Effector CD8-positive, alpha-beta T cell (primary cell): ENCODE measurements around the gene GNLY.
"Not testable (repeated sequence)": the region's sequence is repeated elsewhere in the genome, so short reads cannot be mapped to it uniquely, and the experiment has no call there.

ENCODE experiments used
- DNase-seq: peaks from one replicate; lab custom pipeline; 2025; lab: John Stamatoyannopoulos, UW

The GNLY gene

DNA sequence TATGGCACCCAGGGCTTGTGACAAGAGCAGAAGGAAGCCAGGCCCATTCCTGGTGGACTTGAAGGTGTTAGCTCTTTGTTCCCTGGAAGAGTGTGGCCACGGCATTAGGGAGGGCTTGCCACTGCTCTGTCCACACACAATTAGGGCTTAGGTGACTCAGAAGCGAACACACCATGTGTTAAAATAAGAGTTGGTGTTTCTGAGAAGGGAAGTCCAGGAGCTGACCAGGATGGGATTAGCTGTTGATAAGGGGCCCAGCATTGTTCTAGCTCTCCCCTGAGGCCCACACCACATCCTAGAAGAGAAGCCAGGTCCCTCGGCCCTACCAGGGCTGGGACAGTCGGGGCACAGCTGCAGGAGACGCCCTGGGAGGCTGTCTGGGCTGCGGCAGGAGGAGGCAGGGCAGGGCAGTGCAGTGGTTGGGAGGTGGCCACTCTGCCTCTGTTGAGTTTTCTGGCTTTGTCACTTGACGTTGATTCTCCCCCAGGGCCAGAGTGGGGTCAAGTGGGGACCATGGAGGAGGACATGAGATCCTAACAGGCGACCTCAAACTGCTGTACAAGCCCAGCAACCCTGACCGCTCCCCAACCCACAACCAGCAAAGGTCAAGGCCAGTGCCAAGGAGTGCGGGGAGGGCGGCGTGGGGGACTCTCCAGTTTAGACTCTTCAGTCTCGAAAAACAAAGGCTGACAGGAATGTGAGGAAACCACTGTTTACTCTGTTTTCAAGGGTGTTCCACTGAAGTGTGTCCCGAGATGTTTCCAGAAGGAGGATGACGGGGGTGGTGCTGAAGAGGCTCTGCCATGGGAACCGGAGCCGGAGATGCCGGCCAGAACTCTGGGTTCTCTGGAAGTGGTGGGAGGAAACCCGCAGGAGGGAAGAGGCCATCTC, 16.8 kb downstream of the GNLY start:
- DNase-seq: no peak

DNA sequence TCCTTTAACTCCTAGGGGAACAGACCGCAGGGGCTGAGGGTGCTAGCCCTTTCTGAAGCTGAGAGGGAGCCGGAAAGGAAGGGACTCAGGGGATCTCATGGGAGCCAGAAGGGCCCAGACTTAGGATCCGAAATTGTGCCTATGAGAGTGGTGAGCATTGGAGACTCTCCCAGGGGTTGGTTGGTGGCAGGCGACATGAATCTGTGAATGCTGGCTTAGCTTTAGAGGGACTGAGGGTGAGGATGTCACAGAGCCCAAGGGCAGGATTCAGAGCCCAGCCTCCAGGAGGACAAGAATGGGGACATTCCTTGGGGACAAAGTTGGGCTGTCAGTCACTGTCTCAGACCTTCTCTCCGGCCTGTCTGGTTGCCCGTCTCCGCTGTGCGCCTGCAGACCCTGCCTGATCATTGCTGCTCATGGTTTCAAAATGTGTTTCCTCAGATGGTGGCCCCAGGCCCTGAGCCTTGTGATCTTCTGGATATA, 17.5 kb downstream of the GNLY start:
- DNase-seq: no peak

DNA sequence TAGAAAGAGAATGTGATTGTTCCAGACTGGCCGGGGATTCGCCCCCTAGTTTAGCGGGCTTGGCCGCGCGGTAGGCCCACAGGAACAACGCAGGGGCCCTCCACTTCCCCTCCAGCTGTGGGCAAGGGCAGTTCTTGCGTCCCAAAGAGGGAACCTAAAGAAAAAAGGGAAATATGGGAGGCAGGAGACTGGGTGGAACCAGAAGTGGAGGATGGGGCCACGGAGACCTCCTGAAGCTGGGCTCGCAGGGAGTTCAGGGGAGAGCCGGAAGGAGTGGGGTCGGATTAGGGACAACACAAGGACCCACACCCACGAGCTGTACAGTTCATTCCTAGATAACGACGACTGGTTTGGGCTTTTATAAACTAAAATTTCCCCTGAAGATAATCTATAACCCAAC, 18.2 kb downstream of the GNLY start:
- no peak for DNase-seq

DNA sequence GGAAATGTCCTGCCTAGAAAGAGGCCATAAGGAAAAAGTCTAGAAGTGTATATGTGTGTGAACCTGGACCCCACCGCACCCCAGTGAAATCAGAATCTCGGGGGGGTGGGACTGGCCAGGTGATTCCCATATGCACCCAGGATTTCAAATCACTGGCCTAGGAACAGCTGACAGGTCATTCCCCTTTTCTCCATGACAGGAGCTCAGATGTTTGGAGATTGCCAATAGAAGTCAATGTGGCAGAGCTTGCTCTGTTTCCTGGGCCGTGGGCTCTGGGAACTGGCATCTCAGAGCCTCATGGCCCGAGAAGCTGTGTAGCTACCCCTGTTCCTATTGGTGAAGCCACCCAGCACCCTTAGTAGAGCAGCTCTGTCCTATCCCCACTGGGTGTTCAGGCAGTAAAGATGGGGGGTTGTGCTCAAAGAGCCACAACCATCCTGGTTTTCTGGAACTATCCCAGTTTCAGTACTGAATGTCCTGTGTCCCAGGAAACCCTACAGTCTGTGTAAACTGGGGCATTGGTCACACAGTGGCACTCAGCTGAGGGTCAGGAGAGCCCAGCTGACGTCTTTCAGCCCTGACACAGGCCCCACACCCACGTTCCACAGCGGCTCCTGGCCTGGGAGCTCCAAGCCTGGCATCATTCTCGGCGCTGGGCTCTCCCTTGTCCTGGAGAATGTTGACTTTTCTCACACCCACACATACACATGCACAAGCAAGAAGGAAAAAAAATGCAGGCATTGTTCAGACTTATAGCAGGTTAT, 18.9 kb downstream of the GNLY start:
- DNase-seq: no peak

DNA sequence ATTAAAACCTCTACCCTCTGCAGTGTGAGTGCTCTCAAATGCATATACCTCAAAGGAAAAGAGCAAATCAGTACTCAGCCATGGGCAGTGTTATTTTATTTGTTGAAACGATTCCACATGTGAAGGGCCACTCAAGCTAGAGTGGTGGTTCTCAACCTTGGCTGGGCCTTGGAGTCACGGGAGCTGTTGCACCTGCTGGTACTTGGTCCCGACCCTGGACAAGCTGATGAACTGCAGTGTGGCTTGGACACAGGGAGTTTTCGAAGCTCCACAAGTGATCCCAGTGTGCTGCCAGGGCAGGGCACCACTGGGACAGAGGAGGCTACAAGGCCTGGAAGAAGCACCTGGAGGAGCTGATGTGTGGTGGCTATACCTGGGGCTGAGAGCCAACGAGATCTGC, 19.7 kb downstream of the GNLY start:
- no peak for DNase-seq

DNA sequence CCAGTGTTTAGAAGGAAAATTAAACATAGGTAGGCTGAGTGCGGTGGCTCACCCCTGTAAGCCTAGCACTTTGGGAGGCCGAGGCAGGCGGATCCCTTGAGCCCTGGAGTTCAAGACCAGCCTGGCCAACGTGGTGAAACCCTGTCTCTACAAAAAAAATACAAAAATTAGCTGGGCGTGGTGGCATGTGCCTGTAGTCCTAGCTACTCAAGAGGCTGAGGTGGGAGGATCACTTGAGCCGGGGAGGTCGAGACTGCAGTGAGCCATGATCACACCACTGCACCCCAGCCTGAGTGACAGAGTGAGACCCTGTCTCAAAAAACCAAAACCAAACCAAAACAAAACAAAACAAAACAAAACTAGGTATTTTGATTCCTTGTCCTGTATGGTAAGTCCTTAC, 20.3 kb downstream of the GNLY start:
- not testable (repeated sequence) for DNase-seq

DNA sequence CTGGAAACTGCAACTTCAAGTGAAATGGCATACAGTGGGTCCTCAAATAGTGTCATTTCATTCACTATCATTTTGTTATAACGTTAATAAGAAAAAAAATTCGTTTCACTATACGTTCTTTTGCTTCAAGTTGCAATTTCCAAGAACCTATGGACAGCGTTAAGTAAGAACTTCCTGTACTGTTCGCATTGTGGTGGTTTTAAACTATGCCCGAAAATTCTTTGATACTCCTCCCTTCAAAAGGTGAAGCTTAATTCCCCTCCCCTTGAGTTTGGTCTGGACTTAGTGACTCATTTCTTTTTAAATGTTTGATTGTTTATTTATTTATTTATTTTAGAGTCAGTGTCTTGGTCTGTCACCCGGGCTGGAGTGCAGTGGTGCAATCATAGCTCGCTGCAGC, 20.7 kb downstream of the GNLY start:
- DNase-seq: no peak

DNA sequence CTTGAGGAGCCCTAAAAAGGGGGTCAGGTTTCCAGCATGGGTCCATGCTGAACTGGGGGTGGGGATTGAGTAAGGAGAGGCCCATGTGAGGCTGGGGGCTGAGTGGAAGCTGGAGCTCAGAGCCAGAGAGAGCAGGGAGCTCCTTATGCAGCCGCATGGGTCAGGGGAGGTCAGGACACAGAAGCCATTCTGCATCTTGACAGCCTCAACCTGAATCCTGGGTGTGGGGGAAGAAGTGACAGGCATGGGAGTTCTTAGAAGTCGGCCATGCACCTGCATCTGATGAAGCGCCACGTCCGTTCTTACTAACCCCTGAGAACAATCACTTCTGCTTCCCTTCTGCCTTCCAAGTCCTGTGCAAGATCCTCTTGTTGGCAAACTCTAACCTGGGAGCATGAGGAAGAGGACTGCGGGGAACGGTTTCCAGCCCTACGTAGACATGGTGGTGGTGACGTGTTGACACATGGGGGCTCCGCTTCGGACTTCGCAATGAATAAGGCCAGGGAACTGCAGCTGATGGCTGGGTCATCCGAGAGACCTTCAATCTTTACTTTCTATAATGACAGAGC, 22.3 kb downstream of the GNLY start:
- no peak for DNase-seq

DNA sequence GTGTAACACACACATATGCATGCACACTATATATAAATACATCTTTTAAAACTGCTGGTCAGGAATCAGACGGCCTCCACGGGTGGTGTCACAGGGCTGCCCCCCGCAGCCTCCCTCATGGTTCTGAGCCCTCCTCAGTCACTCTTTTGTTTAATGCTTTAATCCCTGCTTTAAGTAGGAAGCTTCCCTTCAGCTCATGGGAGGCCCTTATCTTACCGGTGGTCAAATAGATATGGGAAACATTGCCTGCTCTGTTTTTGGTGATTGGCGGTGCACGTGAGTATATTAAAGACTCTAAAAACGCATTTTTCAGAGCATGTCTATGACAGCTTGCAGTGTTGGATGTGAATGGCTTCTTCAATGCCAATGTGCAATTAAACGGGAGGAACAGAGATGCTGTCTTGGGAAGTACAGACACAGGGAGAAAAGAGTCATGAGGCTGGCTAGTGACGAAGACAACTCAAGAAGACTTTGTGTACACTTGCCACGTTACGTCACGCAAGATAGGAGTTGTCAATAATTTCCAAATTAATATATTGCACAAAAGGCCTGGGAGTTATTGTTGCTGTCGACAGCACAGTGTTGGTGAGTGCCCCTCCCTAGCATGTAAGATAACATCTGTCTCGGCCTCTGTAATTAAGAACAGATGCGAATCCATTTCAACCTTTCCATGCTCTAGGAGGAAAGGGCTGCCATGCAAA, 23.3 kb downstream of the GNLY start:
- no peak for DNase-seq

DNA sequence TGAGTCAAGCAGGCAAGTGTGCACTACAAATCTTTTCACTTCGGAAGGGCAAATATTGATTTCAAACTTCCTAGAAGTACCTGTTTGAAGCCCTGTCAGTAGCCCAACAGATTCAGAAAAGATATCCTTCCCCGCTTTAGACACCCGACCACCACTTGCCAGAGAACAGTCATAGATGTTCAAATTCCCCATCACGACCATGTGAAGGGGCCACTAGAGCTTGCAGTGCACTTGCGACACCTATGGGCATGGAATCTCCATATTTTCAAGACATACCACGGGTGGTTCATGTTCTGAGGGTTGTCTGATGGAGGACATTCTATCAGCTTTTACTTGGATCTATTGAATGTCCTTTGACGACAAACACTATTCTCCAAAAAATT, 23.8 kb downstream of the GNLY start:
- DNase-seq: no peak

DNA sequence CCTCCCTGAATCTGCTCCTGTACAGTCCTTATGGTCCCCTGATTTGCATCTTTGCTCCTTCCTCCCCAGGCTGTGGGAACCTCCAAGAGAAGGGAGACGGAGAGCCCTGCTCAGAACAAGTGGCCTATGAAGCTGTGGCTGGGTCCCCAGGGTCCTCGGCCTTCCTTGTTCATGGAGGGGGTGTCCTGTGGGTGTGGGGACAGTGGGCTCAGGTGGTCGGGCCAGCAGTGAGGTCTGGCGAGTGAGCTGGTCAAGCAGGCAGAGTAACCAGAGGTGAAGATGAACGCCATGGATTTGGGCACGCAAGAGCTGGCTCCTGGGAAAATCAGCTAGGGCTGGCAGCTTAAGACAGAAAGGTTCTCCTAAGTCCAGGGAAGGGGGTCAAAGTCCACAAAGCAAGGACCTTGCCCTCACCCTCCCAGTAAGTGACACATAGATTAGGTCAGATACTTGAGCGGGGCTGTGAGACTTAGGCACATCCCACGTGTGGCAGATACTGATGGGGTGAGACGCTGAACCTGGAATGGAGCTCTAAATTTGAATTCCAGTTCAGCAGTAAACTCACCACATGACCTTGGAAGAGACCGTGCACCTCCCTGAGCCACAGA, 24.8 kb downstream of the GNLY start:
- no peak for DNase-seq

DNA sequence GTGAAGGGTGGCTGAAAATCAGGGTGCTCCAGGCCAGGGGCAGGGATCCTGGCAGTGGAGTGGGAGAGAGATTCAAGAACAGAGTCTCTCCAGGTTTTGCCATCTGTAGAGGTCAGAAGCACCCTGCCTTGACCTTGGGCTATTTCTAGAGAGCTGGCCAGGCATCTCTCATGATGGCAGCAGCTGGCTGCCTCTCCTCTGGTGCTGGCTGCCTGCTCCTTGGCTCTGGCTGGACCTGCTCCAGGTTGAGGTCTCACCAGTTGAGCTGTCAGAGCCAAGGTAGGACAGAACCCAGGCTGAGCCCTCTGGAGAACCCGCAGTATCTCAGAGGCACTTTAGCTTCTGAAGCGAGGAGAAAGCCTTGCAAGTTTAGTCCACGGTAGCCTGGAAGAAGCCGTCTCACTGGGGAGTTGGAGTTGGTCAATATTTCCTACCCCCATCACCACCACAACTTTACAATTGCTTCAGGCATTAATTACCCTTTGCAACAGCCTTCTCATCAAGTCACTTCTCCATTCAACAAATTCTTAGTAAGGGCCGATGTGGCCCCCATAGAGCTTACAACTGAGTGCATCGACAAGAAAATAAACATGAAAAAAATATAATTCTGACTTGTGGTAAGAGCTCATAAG, 25.6 kb downstream of the GNLY start:
- DNase-seq: no peak

DNA sequence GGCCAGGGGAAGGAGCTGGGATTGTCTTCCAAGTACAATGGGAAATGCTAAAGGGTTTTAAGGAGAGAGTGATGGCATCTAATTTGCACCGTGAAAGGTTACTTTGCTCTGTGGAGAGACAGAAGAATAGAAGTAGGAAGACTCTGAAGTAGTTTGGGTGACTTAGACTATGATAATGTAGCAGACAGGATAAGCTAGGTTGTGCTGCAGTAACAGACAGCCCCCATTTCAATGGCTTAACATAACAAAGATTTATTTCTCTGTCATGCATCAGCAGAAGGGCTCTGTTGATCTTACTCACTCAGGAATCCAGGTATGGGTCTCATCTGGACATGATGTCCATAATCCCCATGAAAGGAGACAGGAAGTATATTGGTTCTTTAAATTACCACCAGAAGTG, 26.4 kb downstream of the GNLY start:
- DNase-seq: no peak

DNA sequence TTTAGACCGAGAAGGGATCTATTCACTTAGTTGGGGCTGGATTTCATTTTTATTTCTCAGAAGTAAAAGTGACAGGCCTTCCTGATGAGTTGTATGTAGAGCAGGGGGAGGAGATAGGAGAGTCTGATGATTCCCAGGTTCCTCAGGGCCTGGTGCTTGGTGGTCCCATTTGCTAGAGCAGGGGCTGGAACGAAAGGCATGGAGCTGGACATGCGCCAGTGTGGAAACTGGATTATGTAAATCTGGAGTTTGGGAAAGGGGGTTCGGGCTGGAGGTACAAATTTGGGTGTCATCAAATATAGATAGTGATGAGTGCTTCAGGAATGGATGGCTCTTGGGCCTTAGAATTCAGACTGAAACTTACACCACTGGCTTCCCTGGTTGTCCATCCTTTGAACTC, 27.5 kb downstream of the GNLY start:
- DNase-seq: no peak

DNA sequence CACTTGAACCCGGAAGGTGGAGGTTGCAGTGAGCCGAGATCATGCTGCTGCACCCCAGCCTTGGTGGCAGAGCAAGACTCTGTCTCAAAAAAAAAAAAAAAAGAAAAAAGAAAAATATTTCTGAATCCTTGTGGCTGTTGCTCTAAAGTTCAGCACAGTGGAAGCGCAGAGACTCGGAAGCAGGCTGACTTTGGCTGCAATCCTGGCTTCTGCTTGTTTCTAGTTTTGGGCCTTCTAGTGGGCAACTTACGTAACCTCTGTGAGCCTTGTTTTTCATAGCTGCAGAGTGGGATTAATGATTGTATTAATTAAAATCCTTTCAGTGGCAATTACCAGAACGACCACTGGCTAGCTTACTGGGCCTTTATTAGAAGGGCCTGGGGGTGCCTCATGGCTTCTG, 28.4 kb downstream of the GNLY start:
- DNase-seq: no peak

DNA sequence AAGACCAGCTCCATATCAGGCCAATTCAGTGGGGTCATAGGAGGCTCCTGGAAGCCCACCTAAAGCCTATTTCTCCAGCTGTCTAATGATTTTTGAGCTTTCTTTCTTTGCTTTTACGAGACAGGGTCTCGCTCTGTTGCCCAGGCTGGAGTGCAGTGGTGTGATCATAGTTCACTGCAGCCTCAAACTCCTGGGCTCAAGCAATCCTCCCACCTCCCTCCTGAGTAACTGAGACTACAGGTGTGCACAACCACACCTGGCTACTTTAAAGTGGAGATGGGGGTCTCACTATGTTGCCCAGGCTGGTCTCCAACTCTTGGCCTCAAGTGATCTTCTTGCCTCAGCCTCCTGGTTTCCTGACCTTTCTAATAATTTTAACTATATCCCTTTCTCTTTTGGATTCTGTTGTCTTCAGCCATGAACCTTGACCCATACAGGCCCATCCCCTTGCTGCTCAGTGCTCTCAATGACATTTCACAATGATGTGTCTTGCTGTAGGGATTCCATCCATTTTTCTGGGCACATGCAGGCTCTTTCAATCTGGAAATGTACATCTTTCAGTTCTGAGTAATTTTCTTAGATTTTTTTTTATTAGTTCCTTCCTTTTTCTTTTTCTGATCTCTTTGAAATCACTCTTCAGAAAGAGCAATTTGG, 29.7 kb downstream of the GNLY start:
- no peak for DNase-seq

DNA sequence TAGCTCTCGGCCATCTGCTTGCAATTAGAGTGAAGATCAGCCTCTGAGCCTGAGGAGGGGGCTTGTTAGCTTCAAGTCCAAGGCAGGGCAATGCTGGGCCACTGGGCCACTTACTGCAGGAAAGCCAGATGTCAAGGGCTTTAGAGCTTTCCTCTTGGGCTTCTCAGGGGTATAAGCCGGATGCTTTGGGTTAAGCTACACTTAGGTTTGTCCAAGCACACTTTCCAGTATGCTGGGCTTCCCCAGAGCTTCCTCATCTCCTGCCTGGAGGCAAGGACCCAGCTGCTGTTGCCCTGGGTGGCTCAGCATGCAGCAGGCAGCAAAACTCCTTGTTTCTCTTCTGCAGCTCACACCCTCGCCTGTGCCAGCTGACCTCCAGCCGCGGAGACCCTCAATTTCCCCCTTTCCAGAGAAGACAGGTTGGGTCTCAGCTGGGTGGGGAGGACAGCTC, 30.6 kb downstream of the GNLY start:
- DNase-seq: no peak

DNA sequence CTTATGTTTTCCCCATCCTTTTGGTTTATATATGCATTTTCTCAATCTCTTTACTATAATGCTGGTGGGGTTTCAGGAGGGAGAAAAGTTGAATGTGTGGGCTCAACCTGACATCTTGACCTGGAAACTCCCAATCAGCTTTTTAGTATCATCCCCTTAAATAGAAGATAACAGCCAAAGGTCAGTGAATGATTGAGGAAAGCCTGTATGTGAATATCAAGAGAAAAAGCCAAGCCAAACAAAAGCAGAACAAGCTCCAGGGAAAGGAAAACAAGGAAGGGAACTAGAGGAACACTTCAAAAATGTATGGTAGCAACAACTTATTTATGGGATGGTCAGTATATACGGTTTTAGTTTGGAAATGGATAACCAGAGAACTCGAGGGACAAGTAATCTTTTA, 31.3 kb downstream of the GNLY start:
- no peak for DNase-seq

DNA sequence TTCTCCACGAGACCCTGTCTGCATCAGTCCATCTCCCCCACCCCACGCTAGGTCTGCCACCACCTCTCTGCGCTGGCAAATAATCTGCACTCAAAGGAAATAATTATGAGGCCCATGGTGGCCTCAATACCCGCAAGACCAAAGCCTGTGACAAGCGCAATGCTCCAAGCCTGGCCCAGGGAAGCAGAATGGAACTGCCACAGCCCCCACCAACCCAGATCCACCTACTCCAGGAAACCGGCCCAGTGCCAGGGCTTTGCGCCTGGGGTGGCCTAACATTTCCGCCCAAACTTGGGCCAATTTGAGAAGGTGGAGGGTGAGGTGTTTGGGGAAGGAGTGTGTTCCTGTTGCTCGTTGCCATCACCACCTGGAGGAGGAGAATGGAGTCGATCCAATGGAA, 33.6 kb downstream of the GNLY start:
- DNase-seq: no peak

DNA sequence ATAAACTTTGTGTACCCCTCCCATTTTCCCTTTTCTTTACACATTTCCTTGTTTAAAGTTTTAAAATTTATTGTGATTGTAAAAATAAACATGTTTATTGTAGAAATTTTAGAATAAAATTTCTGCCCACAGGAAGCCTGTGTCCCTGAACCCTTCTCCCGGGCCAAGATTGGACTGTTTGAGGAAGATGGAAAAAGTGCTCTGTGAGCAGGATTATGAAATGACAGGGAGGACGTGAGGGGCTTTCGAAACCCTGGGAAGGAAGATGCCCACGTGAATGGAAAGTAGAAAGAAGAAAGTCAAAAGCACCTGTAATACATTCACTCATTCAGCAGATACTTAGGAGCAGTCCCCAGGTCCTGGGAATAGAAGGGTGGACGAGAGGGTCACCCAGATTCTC, 34.2 kb downstream of the GNLY start:
- DNase-seq: no peak
